HL-60 (cell line): ENCODE measurements around the gene MEIS1.

Source experiments
- CTCF ChIP-seq: IDR thresholded peaks from one replicate; pipeline ENCODE4 v1.5.1; 2011; ENCODE audit warnings: low read length, control low read depth, inconsistent platforms; ENCODE audit not compliant: insufficient read depth
- GABPA ChIP-seq: IDR thresholded peaks from 2 replicates; pipeline ENCODE4 v1.6.1; 2012; ENCODE audit warnings: low read depth
- POLR2AphosphoS5 ChIP-seq: IDR thresholded peaks from 2 replicates; pipeline ENCODE4 v1.6.1; 2012; ENCODE audit warnings: low read depth
- REST ChIP-seq: IDR thresholded peaks from 2 replicates; pipeline ENCODE4 v1.6.1; 2012; ENCODE audit warnings: low read depth; ENCODE audit not compliant: insufficient replicate concordance

- no peak for TF ChIP-seq GABPA
- no peak for TF ChIP-seq CTCF
- no peak for TF ChIP-seq POLR2AphosphoS5
- no peak for TF ChIP-seq REST
Measured at GRCh38 chr2:66580166-66581049, 145.5 kb downstream of the MEIS1 start.
